Neutrophil (primary cell): Measurements from ENCODE around the gene GULP1.

ENCODE experiments used
- H3K27ac ChIP-seq: fragments of 200-600 bp; sonication (generic); 2 replicates; pipeline ENCODE4 v1.5.1; 2016; ENCODE audit warnings: mild to moderate bottlenecking, moderate library complexity
- H3K27me3 ChIP-seq: fragments of 200-600 bp; sonication (generic); 2 replicates; pipeline ENCODE4 v1.6.0; 2016; ENCODE audit warnings: mild to moderate bottlenecking
- H3K36me3 ChIP-seq: fragments of 200-600 bp; sonication (generic); 2 replicates; pipeline ENCODE4 v1.5.1; 2017
- H3K4me1 ChIP-seq, 2 experiments: fragments of 200-600 bp in 1 of 2; sonication (generic) in 1 of 2; 1 replicate in 1 of 2; 2 replicates in 1 of 2; pipeline versions ENCODE4 v1.5.1 to v1.6.1; 2013 to 2016; ENCODE audit warnings: low read depth in 1 of 2, low read length in 1 of 2, mild to moderate bottlenecking in 1 of 2, moderate library complexity in 1 of 2; ENCODE audit not compliant: control insufficient read depth in 1 of 2, insufficient read depth in 1 of 2
- H3K4me3 ChIP-seq, 2 experiments: fragments of 200-600 bp in 1 of 2; sonication (generic) in 1 of 2; 1 replicate in 1 of 2; 2 replicates in 1 of 2; pipeline ENCODE4 v1.5.1; 2013 to 2016; ENCODE audit warnings: low read depth in 1 of 2, low read length in 1 of 2, mild to moderate bottlenecking in 1 of 2, moderate library complexity in 1 of 2
- H3K9me3 ChIP-seq: fragments of 200-600 bp; sonication (generic); 2 replicates; pipeline ENCODE4 v1.5.1; 2016
- TF ChIP-seq, protein P1 (sequence below): fragments of 200-600 bp; sonication (generic); IDR thresholded peaks from 2 replicates; pipeline ENCODE4 v1.5.1; 2016; ENCODE audit warnings: antibody characterized with exemption

Gene GULP1

DNA sequence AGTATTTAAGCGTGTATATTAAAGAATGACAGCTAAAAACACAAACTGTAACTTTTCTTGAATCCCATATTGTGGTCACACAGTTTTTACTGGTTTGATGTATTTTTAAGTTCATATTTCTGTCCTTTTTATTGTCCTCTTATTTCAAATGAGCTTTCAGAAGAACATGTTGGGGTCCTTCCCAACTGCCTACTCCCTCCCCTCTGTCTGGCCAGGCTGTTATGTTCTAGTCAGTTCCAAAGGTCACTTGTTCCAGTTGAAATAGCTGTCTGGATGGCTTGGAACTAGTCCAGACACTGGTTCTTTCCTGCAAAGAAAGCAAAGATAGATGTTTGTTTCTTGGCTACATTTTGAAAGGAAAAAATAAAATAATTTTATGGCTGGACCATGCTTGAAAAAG, 306.9 kb downstream of the GULP1 start:
- no peaks in the 10 kb centered on the region for H3K27me3 ChIP-seq
- no peak overlapping the region for H3K27ac ChIP-seq
- TF ChIP-seq, protein P1, sequence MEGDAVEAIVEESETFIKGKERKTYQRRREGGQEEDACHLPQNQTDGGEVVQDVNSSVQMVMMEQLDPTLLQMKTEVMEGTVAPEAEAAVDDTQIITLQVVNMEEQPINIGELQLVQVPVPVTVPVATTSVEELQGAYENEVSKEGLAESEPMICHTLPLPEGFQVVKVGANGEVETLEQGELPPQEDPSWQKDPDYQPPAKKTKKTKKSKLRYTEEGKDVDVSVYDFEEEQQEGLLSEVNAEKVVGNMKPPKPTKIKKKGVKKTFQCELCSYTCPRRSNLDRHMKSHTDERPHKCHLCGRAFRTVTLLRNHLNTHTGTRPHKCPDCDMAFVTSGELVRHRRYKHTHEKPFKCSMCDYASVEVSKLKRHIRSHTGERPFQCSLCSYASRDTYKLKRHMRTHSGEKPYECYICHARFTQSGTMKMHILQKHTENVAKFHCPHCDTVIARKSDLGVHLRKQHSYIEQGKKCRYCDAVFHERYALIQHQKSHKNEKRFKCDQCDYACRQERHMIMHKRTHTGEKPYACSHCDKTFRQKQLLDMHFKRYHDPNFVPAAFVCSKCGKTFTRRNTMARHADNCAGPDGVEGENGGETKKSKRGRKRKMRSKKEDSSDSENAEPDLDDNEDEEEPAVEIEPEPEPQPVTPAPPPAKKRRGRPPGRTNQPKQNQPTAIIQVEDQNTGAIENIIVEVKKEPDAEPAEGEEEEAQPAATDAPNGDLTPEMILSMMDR = no peak
- no peak overlapping the region for H3K4me3 ChIP-seq
- H3K36me3 ChIP-seq = no peaks in the 10 kb centered on the region
- no peaks in the 10 kb centered on the region for H3K9me3 ChIP-seq
- H3K4me1 ChIP-seq = no peaks in the 10 kb centered on the region

DNA sequence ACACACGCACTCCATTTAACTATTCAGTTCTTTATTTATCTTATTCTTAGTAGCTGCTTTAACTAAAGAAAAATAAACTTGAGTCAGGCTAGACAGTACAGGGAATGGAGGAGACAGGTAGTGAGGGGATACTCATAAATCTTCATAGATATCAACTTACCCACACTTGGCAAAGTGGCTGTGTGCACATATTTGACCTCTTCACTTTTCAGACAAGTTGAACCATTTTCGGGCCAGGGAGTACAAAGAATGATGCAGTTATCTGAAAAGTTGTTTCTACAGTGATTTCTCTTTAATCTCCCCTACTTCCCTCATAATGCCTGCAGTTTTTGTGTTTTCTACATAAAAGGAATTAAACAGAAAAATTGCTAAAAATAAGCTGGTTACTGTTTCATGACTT, 307.5 kb downstream of the GULP1 start:
- Histone ChIP-seq H3K27ac (no peak overlapping the region), H3K4me1 (no peaks in the 10 kb centered on the region), H3K27me3 (no peaks in the 10 kb centered on the region), H3K36me3 (no peaks in the 10 kb centered on the region), H3K9me3 (no peaks in the 10 kb centered on the region), H3K4me3 (no peak overlapping the region)
- TF ChIP-seq, protein P1 = no peak

DNA sequence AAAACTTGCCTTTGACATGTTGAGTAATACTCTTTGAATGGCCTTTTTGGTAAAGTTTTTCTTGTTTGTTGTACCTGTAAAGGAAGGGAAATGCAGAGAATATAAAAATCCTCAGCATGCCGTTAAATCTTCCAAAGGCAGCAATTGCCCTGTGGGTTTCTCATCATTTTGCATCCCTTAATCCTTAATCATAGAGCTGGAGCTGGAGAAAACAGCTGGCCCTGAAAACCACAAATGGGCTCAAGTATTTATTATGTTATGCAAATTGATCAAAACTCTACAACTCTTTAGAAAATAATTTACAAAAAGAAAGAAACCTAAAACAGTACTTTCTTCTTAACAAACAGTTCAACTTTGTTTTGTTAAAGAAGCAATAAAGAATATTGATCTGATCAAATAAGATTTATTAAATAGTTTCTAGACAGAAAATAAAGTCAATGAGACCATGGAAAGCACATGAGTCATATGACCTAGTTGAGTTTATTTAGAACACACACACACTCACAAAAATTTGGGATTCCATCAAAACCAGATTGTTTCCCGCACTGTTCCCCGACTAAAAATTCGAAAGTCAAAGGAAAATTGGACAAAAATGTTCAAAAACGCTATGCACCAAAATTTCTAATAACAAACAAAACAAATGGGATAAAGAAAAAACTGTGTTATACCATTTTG, 309.0 kb downstream of the GULP1 start:
- Histone ChIP-seq H3K4me1 (no peaks in the 10 kb centered on the region), H3K27ac (no peak overlapping the region), H3K4me3 (no peak overlapping the region), H3K27me3 (no peaks in the 10 kb centered on the region), H3K9me3 (no peaks in the 10 kb centered on the region), H3K36me3 (no peaks in the 10 kb centered on the region)
- TF ChIP-seq, protein P1 = no peak

DNA sequence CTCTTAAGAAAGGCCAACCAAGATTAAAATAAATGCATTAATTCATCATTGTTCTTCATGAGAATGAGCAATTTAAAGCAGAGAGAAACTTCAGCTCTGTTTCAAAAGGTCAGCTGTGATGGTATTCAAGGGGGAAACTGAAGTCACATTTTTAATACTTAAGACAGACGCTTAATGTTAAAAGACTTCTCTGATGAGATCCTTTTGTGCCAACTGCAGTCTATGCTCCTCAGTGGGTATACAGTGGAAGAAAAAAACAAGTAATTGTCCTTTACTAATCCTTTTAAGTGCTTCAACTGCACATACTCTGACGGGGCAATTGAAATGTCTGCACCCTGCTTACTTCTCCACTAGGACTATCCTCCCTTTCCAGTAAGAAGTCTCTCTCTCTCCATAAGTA, 309.7 kb downstream of the GULP1 start:
- Histone ChIP-seq H3K27me3 (no peaks in the 10 kb centered on the region), H3K9me3 (no peaks in the 10 kb centered on the region), H3K36me3 (no peaks in the 10 kb centered on the region), H3K4me1 (no peaks in the 10 kb centered on the region), H3K27ac (no peak overlapping the region), H3K4me3 (no peak overlapping the region)
- TF ChIP-seq, protein P1 = no peak

DNA sequence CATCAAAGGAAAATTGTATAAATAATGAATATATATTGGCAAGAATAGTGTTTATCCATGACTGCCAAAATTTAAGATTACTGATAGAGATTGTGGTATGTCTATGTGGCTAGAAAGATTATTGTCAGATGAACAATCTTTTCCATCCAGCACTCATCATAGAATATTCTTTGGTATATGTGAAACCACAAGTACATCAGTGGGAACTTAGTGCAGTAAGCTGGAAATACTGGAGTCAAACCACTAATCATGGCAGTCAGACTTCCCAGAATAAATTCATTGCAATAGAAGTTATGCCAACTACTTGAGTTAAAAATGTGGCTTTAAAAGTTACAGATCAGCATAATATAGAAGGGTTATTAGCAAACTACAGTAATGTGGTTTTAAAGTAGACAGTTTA, 310.3 kb downstream of the GULP1 start:
- Histone ChIP-seq H3K4me1 (no peaks in the 10 kb centered on the region), H3K36me3 (no peaks in the 10 kb centered on the region), H3K27ac (no peak overlapping the region), H3K27me3 (no peaks in the 10 kb centered on the region), H3K4me3 (no peak overlapping the region), H3K9me3 (no peaks in the 10 kb centered on the region)
- TF ChIP-seq, protein P1 = no peak
